HEK293 (cell line): ENCODE measurements around the gene SCN5A.

ENCODE experiments used
- CTCF ChIA-PET: fragments of 350-600 bp; formaldehyde crosslinking; extraction: SDS; loops from one replicate; lab custom pipeline; 2021; ENCODE audit warnings: antibody characterized with exemption; lab: Yijun Ruan, JAX
- POLR2A ChIA-PET: fragments of 300-600 bp; formaldehyde crosslinking; extraction: SDS; loops from one replicate; lab custom pipeline; 2020; ENCODE audit warnings: antibody characterized with exemption, inconsistent platforms; lab: Yijun Ruan, JAX
- H3K27ac ChIP-seq: fragments of 200-500 bp; sonication (Bioruptor generic); 2 replicates; pipeline ENCODE4 v1.5.1; 2014; ENCODE audit warnings: low read depth, low read length, control low read depth, inconsistent platforms; ENCODE audit errors: extremely low read depth
- H3K36me3 ChIP-seq, 2 experiments: fragments of 200-500 bp in 1 of 2; sonication (Bioruptor generic) in 1 of 2; 1 replicate in 1 of 2; 2 replicates in 1 of 2; pipeline ENCODE4 v1.5.1; 2014 to 2017; ENCODE audit warnings: inconsistent platforms in 2 of 2, low read length in 2 of 2; ENCODE audit not compliant: control insufficient read depth in 2 of 2, insufficient read depth in 1 of 2
- H3K4me1 ChIP-seq: fragments of 200-500 bp; sonication (Bioruptor generic); 2 replicates; pipeline ENCODE4 v1.5.1; 2014; ENCODE audit warnings: mild to moderate bottlenecking, low read length, inconsistent platforms; ENCODE audit not compliant: control insufficient read depth, insufficient read depth
- H3K4me3 ChIP-seq: 2 replicates; pipeline ENCODE4 v1.5.1; 2011; ENCODE audit warnings: low read depth, mild to moderate bottlenecking, control low read depth, low read length, moderate library complexity
- H3K9me3 ChIP-seq: fragments of 200-500 bp; sonication (Bioruptor generic); 2 replicates; pipeline ENCODE4 v1.5.1; 2014; ENCODE audit warnings: low read depth, low read length, inconsistent platforms; ENCODE audit not compliant: control insufficient read depth, insufficient read depth
- ATF2 ChIP-seq: fragments of 450-650 bp; formaldehyde crosslinking; IDR thresholded peaks from 2 replicates; pipeline ENCODE4 v1.5.1; 2016; ENCODE audit warnings: missing biosample characterization, missing genetic modification characterization, low read depth
- GFI1B ChIP-seq: fragments of 450-650 bp; formaldehyde crosslinking; IDR thresholded peaks from 2 replicates; pipeline ENCODE4 v1.5.1; 2016; ENCODE audit warnings: missing biosample characterization, missing genetic modification characterization
- KLF10 ChIP-seq: fragments of 450-650 bp; IDR thresholded peaks from 2 replicates; pipeline ENCODE4 v1.5.1; 2018; ENCODE audit warnings: missing biosample characterization, mild to moderate bottlenecking, missing genetic modification characterization
- PATZ1 ChIP-seq: fragments of 450-650 bp; formaldehyde crosslinking; IDR thresholded peaks from 2 replicates; pipeline ENCODE4 v1.5.1; 2016; ENCODE audit warnings: missing biosample characterization, missing genetic modification characterization
- PRDM4 ChIP-seq: fragments of 450-650 bp; formaldehyde crosslinking; IDR thresholded peaks from 2 replicates; pipeline ENCODE4 v1.5.1; 2017; ENCODE audit warnings: missing biosample characterization, missing genetic modification characterization
- RBAK ChIP-seq: fragments of 450-650 bp; formaldehyde crosslinking; IDR thresholded peaks from 2 replicates; pipeline ENCODE4 v1.5.1; 2016; ENCODE audit warnings: missing biosample characterization, missing genetic modification characterization
- WT1 ChIP-seq: fragments of 450-650 bp; formaldehyde crosslinking; IDR thresholded peaks from 2 replicates; pipeline ENCODE4 v1.5.1; 2016; ENCODE audit warnings: missing biosample characterization, missing genetic modification characterization
- ZBTB44 ChIP-seq: fragments of 450-650 bp; IDR thresholded peaks from 2 replicates; pipeline ENCODE4 v1.5.1; 2018; ENCODE audit warnings: missing biosample characterization, mild to moderate bottlenecking, missing genetic modification characterization
- ZBTB7A ChIP-seq: fragments of 450-650 bp; formaldehyde crosslinking; IDR thresholded peaks from 2 replicates; pipeline ENCODE4 v1.5.1; 2016; ENCODE audit warnings: low read depth, missing biosample characterization, missing genetic modification characterization
- ZBTB8A ChIP-seq: fragments of 450-650 bp; formaldehyde crosslinking; IDR thresholded peaks from 2 replicates; pipeline ENCODE4 v1.5.1; 2016; ENCODE audit warnings: missing biosample characterization, missing genetic modification characterization
- ZFP69B ChIP-seq: fragments of 450-650 bp; formaldehyde crosslinking; IDR thresholded peaks from 2 replicates; pipeline ENCODE4 v1.5.1; 2016; ENCODE audit warnings: missing biosample characterization, missing genetic modification characterization
- ZNF239 ChIP-seq: fragments of 450-650 bp; formaldehyde crosslinking; IDR thresholded peaks from 2 replicates; pipeline ENCODE4 v1.5.1; 2016; ENCODE audit warnings: missing biosample characterization, missing genetic modification characterization
- ZNF302 ChIP-seq: fragments of 450-650 bp; formaldehyde crosslinking; IDR thresholded peaks from 2 replicates; pipeline ENCODE4 v1.5.1; 2016; ENCODE audit warnings: missing biosample characterization, missing genetic modification characterization, low read depth
- ZNF510 ChIP-seq: fragments of 450-650 bp; formaldehyde crosslinking; IDR thresholded peaks from 2 replicates; pipeline ENCODE4 v1.5.1; 2018; ENCODE audit warnings: mild to moderate bottlenecking, missing genetic modification characterization, missing biosample characterization; ENCODE audit not compliant: insufficient replicate concordance
- ZNF518A ChIP-seq: fragments of 450-650 bp; formaldehyde crosslinking; conservative IDR thresholded peaks from 2 replicates; pipeline ENCODE4 v1.5.1; 2016; ENCODE audit warnings: low read depth, missing biosample characterization, missing genetic modification characterization
- ZNF521 ChIP-seq: fragments of 450-650 bp; formaldehyde crosslinking; IDR thresholded peaks from 2 replicates; pipeline ENCODE4 v1.5.1; 2017; ENCODE audit warnings: missing biosample characterization, mild to moderate bottlenecking, missing genetic modification characterization
- ZNF580 ChIP-seq: fragments of 450-650 bp; formaldehyde crosslinking; IDR thresholded peaks from 2 replicates; pipeline ENCODE4 v1.5.1; 2016; ENCODE audit warnings: missing biosample characterization, missing genetic modification characterization
- ZNF692 ChIP-seq: fragments of 450-650 bp; formaldehyde crosslinking; IDR thresholded peaks from 2 replicates; pipeline ENCODE4 v1.5.1; 2016; ENCODE audit warnings: missing biosample characterization, missing genetic modification characterization
- ZNF76 ChIP-seq: fragments of 450-650 bp; formaldehyde crosslinking; IDR thresholded peaks from 2 replicates; pipeline ENCODE4; 2016; ENCODE audit warnings: low read depth, missing biosample characterization, missing genetic modification characterization, borderline replicate concordance
- ZNF843 ChIP-seq: fragments of 450-650 bp; formaldehyde crosslinking; IDR thresholded peaks from 2 replicates; pipeline ENCODE4 v1.5.1; 2016; ENCODE audit warnings: missing biosample characterization, missing genetic modification characterization

The SCN5A gene

GRCh38 chr3:38604246-38604645 lies 45.2 kb downstream of the SCN5A start:
- CTCF ChIA-PET, result no interaction called here
- Histone ChIP-seq H3K4me1 (no peaks in the 10 kb centered on the region), H3K4me3 (no peak overlapping the region), H3K9me3 (no peaks in the 10 kb centered on the region), H3K27ac (no peak overlapping the region), H3K36me3 (no peaks in the 10 kb centered on the region)
- POLR2A ChIA-PET, result no interaction called here
- TF ChIP-seq ZBTB44, result no peak
- no peak for TF ChIP-seq ZNF692 (tag by site-specific recombination)
- no peak for TF ChIP-seq ZNF302 (tag by site-specific recombination)
- no peak for TF ChIP-seq RBAK (tag by site-specific recombination)
- TF ChIP-seq GFI1B, result no peak
- no peak for TF ChIP-seq PATZ1
- TF ChIP-seq ZNF580 (tag by site-specific recombination), result no peak
- TF ChIP-seq ZNF518A (tag by site-specific recombination), result no peak
- TF ChIP-seq PRDM4 (tag by site-specific recombination), result no peak
- no peak for TF ChIP-seq ATF2 (tag by site-specific recombination)
- no peak for TF ChIP-seq ZBTB8A (tag by site-specific recombination)
- TF ChIP-seq ZNF843 (tag by site-specific recombination), result no peak
- TF ChIP-seq KLF10 (tag by site-specific recombination), result no peak
- TF ChIP-seq ZNF510 (tag by site-specific recombination), result no peak
- TF ChIP-seq ZBTB7A (tag by site-specific recombination), result no peak
- TF ChIP-seq WT1 (tag by site-specific recombination), result no peak
- TF ChIP-seq ZNF76 (tag by site-specific recombination), result no peak
- no peak for TF ChIP-seq ZFP69B (tag by site-specific recombination)
- no peak for TF ChIP-seq ZNF239 (tag by site-specific recombination)
- no peak for TF ChIP-seq ZNF521 (tag by site-specific recombination)
